Type B pancreatic cell (in vitro differentiated cells): ENCODE data around the gene SLC6A7. TPM values are rescaled to one million over a fixed set of nuclear protein-coding genes. Genes with fewer than 3 reads are reported as not detected.

Source experiments
- DNase-seq: peaks from one replicate; pipeline ENCODE4 v3.0.0; 2021; ENCODE audit warnings: mixed read lengths; ENCODE audit not compliant: unreplicated experiment; ENCODE audit errors: extremely low spot score
- H3K27ac Mint-ChIP-seq: 2 replicates; pipeline ENCODE4 v1.8.0; 2021; ENCODE audit warnings: mild to moderate bottlenecking, mixed read lengths
- H3K27me3 Mint-ChIP-seq: 2 replicates; pipeline ENCODE4 v1.8.0; 2021; ENCODE audit warnings: mixed read lengths
- H3K36me3 Mint-ChIP-seq: 2 replicates; pipeline ENCODE4 v1.8.0; 2021; ENCODE audit warnings: mixed read lengths
- H3K4me1 Mint-ChIP-seq: one replicate; pipeline ENCODE4 v1.8.0; 2021; ENCODE audit warnings: mixed read lengths; ENCODE audit not compliant: unreplicated experiment
- H3K4me3 Mint-ChIP-seq: 2 replicates; pipeline ENCODE4 v1.8.0; 2021; ENCODE audit warnings: mild to moderate bottlenecking, mixed read lengths
- H3K9me3 Mint-ChIP-seq: 2 replicates; pipeline ENCODE4 v1.8.0; 2021; ENCODE audit warnings: mixed read lengths
- CTCF ChIP-seq: fragments of 200-600 bp; sonication (generic); conservative IDR thresholded peaks from 2 replicates; pipeline ENCODE4 v1.5.0; 2021; ENCODE audit warnings: antibody characterized with exemption, mild to moderate bottlenecking
- total RNA-seq: library from RNA; stranded (reverse); gene quantifications from 2 replicates; pipeline ENCODE4 v1.2.1, GENCODE V29; 2021; ENCODE audit warnings: low replicate concordance

Gene SLC6A7
- total RNA-seq, 1 donor from 2014 or later = 0.10 TPM

GRCh38 chr5:150161242-150162141 lies 28.4 kb upstream of the SLC6A7 start:
- H3K27ac Mint-ChIP-seq = peak overlapping the region; percentile 39
- no peaks in the 10 kb centered on the region for H3K9me3 Mint-ChIP-seq
- H3K4me1 Mint-ChIP-seq = peaks cover 64% of the 10 kb centered on the region
- peak; percentile 88 for TF ChIP-seq CTCF
- H3K4me3 Mint-ChIP-seq = no peak overlapping the region
- H3K36me3 Mint-ChIP-seq = no peaks in the 10 kb centered on the region
- H3K27me3 Mint-ChIP-seq = peaks cover 32% of the 10 kb centered on the region
- DNase-seq = peak; percentile 91

- no peaks in the 10 kb centered on the region for H3K36me3 Mint-ChIP-seq
- H3K27me3 Mint-ChIP-seq = peaks cover 30% of the 10 kb centered on the region
- no peaks in the 10 kb centered on the region for H3K9me3 Mint-ChIP-seq
- H3K4me1 Mint-ChIP-seq = peaks cover 61% of the 10 kb centered on the region
- DNase-seq = no peak
- peak overlapping the region; percentile 39 for H3K27ac Mint-ChIP-seq
- peak overlapping the region; percentile 36 for H3K4me3 Mint-ChIP-seq
- TF ChIP-seq CTCF = no peak
These were observed 27.7 kb upstream of the SLC6A7 start for GRCh38 chr5:150162142-150162513.

- Mint-ChIP-seq H3K9me3 (no peaks in the 10 kb centered on the region), H3K4me3 (no peak overlapping the region), H3K4me1 (peaks cover 57% of the 10 kb centered on the region), H3K27me3 (peaks cover 33% of the 10 kb centered on the region), H3K27ac (no peak overlapping the region), H3K36me3 (no peaks in the 10 kb centered on the region)
- no peak for DNase-seq
- no peak for TF ChIP-seq CTCF
These were observed 26.8 kb upstream of the SLC6A7 start for GRCh38 chr5:150163035-150163434.

- peaks cover 39% of the 10 kb centered on the region for H3K27me3 Mint-ChIP-seq
- no peaks in the 10 kb centered on the region for H3K36me3 Mint-ChIP-seq
- DNase-seq = no peak
- no peak for TF ChIP-seq CTCF
- peak overlapping the region; percentile 71 for H3K27ac Mint-ChIP-seq
- H3K4me1 Mint-ChIP-seq = peaks cover 62% of the 10 kb centered on the region
- no peaks in the 10 kb centered on the region for H3K9me3 Mint-ChIP-seq
- peak overlapping the region; percentile 38 for H3K4me3 Mint-ChIP-seq
These were observed 26.3 kb upstream of the SLC6A7 start for GRCh38 chr5:150163547-150164059.

GRCh38 chr5:150164211-150164980 lies 25.5 kb upstream of the SLC6A7 start:
- Mint-ChIP-seq H3K27ac (peak overlapping the region; percentile 13), H3K4me1 (peaks cover 64% of the 10 kb centered on the region), H3K27me3 (peaks cover 45% of the 10 kb centered on the region), H3K36me3 (no peaks in the 10 kb centered on the region), H3K9me3 (no peaks in the 10 kb centered on the region), H3K4me3 (peak overlapping the region; percentile 15)
- TF ChIP-seq CTCF = no peak
- no peak for DNase-seq
